ENCODE measurements around the gene CALCOCO2. TPM values are rescaled to one million over a fixed set of nuclear protein-coding genes. Genes with fewer than 3 reads are reported as not detected.
A peak's percentile ranks its signal among the peaks of the same experiment; 100 is the strongest.

CALCOCO2 gene
- total RNA-seq, 1 experiment from 2014 or later: 23.1 TPM

DNA sequence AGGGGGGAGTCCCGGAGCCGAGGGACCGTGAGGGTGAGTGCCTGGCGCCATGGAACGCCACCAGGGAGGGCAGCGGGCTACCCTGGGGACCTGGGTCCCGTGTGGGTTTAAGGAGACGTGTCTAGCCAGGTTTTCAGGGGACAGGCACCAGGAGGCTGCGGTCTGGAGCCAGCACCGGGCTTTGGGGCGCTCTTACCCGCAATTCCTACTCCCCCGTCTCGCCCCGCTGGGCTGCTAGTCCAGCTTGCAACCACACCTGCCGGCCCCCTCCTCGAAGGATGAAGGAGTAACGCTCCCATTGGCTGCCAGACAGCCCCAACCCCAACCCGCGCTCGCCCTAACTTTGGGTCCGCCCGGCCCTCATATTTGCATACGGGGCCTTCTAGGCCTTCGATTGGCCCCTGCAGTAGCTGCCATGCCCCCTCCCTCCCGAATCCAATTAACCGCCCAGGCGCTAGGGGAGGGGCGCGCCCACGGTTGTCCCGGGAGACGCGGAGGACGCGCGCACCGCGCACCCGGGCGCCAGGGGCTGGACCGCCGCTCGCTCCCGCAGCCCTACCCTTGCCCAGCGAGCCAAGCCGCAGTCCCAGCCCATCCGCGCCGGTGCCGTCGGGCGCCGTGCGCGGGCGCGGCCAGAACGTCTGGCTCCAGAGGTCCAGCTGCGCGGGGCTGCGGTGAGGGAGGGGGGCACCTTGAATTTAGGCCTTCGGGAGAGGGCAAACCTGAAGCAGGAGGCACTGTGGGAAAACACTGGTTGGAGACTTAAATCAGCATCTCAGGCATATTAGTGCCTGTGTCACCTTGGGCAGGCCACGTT is 13.9 kb upstream of the CALCOCO2 start, which contains the start of gene TTLL6:
TSS of gene TTLL6 (minus strand) at position 456 of the 817 bp plus-strand sequence. CDS start at position 299, 157 bp downstream.
- Mint-ChIP-seq H3K4me1 (peaks cover 29 to 43% of the 10 kb centered on the region in 2 experiments), H3K36me3 (ENCODE audit: insufficient read depth in 1 of 3, low read depth in 3 of 3) (peaks cover 0 to 2% (median 0%) of the 10 kb centered on the region in 3 experiments; a peak in 1 of 7 replicates), H3K9me3 (no peaks in the 10 kb centered on the region), H3K4me3 (peak within 1 kb of the TSS; percentile 78 to 98), H3K27ac (peak within 1 kb of the TSS; percentile 54 to 98 (median 96); a peak in 6 of 7 replicates), H3K27me3 (ENCODE audit: low read depth) (peaks cover 27% of the 10 kb centered on the region)
- Histone ChIP-seq H2AK5ac (ENCODE audit: insufficient read length, low read length) (no peak within 1 kb of the TSS), H2BK15ac (ENCODE audit: low read depth, low read length) (no peak within 1 kb of the TSS), H2BK5ac (ENCODE audit: insufficient read length, low read length) (no peak within 1 kb of the TSS), H2BK120ac (ENCODE audit: low read depth, low read length, poor library complexity, severe bottlenecking) (no peak within 1 kb of the TSS), H3K14ac (ENCODE audit: insufficient read depth, low read length) (no peak within 1 kb of the TSS; the same call in 1 of the 2 replicates), H3K9me3 (ENCODE audit: control insufficient read depth, low read depth, low read length) (no peaks in the 10 kb centered on the region), H3K18ac (ENCODE audit: insufficient read length, low read depth, low read length) (peak within 1 kb of the TSS; percentile 66), H4K8ac (replicated peaks; ENCODE audit: insufficient read length, low read depth, low read length) (no peak within 1 kb of the TSS), H3K4me1 (ENCODE audit: insufficient read depth, low read length) (peaks cover 9% of the 10 kb centered on the region), H3K27me3 (ENCODE audit: insufficient read depth, low read length) (no peaks in the 10 kb centered on the region), H4K91ac (ENCODE audit: insufficient read length, low read depth, low read length) (no peak within 1 kb of the TSS), H3K56ac (ENCODE audit: insufficient read length, low read depth, low read length) (no peak within 1 kb of the TSS), H3T11ph (ENCODE audit: low read length) (no peak within 1 kb of the TSS), H4K20me1 (ENCODE audit: control insufficient read depth, insufficient read depth, insufficient read length) (no peaks in the 10 kb centered on the region), H3K23ac (ENCODE audit: insufficient read length, low read depth, low read length) (no peak within 1 kb of the TSS), H2BK20ac (ENCODE audit: low read depth, low read length, poor library complexity, severe bottlenecking) (no peak within 1 kb of the TSS), H3K79me2 (ENCODE audit: insufficient read depth, low read length) (no peaks in the 10 kb centered on the region), H3K9ac (ENCODE audit: extremely low read depth, insufficient read length, low read length) (peak within 1 kb of the TSS; percentile 17), H3K4me2 (ENCODE audit: insufficient read depth, insufficient read length, low read length) (peak within 1 kb of the TSS; percentile 66), H3K4ac (ENCODE audit: low read depth, low read length) (no peak within 1 kb of the TSS), H3K27ac (ENCODE audit: insufficient read length, low read depth, low read length) (no peak within 1 kb of the TSS), H3K79me1 (ENCODE audit: insufficient read depth, low read depth, low read length, poor library complexity, severe bottlenecking) (no peaks in the 10 kb centered on the region), H3K23me2 (ENCODE audit: insufficient read length, low read depth, low read length, poor library complexity, severe bottlenecking) (no peaks in the 10 kb centered on the region), H2AFZ (ENCODE audit: low read length) (no peak within 1 kb of the TSS), H4K5ac (ENCODE audit: insufficient read length, low read depth, low read length) (peak within 1 kb of the TSS; percentile 18), H2BK12ac (ENCODE audit: insufficient read length, low read depth, low read length) (no peak within 1 kb of the TSS)
- peak; percentile 99 for DNase-seq
- TF ChIP-seq, protein P1, sequence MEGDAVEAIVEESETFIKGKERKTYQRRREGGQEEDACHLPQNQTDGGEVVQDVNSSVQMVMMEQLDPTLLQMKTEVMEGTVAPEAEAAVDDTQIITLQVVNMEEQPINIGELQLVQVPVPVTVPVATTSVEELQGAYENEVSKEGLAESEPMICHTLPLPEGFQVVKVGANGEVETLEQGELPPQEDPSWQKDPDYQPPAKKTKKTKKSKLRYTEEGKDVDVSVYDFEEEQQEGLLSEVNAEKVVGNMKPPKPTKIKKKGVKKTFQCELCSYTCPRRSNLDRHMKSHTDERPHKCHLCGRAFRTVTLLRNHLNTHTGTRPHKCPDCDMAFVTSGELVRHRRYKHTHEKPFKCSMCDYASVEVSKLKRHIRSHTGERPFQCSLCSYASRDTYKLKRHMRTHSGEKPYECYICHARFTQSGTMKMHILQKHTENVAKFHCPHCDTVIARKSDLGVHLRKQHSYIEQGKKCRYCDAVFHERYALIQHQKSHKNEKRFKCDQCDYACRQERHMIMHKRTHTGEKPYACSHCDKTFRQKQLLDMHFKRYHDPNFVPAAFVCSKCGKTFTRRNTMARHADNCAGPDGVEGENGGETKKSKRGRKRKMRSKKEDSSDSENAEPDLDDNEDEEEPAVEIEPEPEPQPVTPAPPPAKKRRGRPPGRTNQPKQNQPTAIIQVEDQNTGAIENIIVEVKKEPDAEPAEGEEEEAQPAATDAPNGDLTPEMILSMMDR (conservative IDR thresholded peaks at IDR 0.05): no peak
- no CpG with 5 or more reads among the region's 64 CpGs for WGBS (ENCODE audit: extremely low coverage, insufficient read length, low lambda C conversion rate)
